Fibroblast of skin of left quadriceps (primary cell): ENCODE results near the gene MNX1.

Source experiments
- DNase-seq, 2 experiments: peaks; one replicate each; pipeline ENCODE4 v3.0.0-alpha.2; 2013; ENCODE audit warnings: low read depth in 2 of 2

MNX1 gene

DNA sequence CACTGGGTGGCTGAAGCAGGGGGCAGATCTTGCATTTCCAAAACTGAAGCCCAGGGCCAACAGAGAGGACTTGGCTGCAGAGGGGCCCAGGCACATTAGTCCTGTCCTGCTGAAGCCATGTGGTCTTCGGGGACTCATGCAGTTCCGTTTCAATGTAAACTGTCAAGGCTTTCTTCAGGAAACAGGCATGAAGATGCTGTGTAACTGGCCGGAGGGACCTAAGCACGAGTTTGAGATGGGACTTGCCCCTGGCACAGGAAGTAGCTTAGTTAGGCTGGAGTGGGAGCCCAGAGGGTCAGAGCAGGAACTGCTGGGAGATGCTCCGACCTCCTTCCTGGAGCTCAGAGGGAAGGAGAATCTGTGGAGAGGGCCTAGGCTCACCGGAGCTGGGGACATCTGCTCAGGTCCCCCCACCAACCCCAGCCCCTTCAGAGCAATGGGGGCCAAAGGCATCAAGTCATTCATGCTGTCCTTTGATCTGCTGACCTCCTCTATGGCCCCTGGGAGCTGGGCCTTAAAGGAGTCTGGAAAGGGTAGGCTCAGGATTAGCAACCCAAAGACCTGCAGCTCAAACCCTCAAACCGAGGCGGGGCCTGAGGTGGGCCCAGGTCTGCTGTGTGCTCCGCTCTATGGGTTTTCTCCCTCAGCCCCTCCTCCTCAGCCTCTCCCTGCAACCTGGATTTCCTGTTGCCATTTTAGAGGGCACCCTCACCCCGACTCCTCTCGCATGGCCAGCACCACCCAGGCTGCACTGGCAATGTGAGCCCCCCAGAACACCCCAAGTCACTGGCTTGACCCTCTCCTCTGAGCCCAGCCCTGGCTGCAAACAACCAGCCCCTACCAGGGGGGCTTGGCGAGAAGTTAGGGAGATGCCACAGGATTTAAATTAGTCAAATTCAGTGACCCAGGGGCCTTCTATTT, 4.4 kb upstream of the MNX1 start:
- DNase-seq, result no peak

DNA sequence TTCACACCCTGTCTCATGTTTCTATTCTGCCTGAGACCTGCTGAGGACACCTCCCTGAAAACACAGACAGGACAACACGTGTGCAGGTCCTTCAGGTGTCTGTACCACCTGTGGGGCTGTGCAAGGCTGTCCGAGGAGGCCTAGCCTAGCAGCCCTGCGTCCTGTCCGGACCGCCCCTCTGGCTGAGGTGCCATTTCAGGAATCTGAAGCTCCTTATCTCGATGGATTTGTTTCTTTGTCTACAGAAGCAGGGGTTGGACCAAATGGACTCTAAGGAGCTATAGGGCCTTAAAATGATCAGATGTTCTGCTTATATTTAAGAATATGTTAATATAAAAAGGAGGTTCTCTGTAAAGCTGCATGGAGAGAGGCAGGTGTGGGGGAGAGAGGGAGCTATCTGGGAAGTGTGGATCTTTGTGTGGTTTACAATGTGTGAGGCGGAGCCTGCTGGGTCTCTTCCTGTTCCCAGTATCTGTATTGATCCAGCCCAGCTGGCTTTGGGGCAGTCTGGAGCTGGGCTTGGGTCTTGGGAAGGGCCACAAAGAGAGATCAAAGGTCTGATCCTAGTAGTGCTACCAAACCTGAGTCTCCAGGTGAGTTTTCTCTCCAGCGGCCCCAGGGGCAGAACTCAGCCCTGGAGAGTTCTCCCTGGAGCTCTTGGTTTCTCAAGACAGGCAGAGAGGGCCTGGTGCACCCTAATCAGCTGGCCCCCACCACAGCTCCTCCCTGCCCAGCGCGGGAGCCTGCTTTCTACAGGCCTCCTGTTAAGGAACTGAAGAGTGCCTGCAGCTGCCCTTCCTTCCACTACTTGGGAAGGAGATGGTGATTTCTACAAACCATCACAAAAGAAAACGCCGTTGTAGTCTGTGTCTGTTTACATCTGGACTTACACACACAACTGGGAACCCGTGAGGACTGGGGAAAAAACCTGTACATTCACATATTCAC, 3.4 kb upstream of the MNX1 start:
- no peak for DNase-seq

DNA sequence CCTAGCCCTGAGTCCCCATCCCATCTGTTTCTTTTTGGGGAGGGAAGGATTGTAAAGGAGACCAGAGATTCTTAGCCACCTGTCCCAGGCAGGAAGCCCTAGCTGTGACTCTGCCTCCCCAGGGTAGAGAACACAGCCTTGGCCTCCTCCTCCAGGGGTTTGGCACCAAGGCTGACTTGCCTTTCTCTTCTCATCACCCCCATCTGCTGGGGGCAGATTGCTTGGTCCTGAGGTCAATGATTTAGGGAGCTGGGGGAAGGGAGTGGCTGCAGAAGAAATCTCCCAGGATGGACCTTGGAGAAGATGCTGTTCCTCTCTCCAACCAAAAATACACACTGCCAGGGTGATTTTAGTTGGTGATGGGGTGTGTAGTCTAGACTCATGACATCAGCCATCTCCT, 2.6 kb upstream of the MNX1 start:
- no peak for DNase-seq

DNA sequence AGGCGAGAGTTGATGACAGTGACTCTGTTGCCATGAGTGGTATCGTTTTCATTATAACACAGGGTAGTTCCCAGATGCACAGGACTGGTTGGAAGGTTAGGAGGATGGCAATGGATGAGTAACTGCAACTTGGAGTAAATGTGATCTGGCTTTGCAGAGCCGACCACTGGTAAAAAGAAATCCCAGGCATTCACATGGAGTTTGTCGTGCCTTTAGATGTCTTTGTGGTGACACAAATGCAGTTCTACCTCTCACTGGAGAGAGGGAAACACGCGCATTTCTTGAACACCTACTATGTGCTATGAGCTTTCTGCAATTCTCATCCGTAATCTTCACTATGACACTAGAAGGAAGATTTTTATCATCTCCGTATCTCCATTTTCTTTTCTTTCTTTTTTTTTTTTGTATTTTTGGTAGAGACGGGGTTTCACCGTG, 1.7 kb upstream of the MNX1 start:
- DNase-seq, result no peak

DNA sequence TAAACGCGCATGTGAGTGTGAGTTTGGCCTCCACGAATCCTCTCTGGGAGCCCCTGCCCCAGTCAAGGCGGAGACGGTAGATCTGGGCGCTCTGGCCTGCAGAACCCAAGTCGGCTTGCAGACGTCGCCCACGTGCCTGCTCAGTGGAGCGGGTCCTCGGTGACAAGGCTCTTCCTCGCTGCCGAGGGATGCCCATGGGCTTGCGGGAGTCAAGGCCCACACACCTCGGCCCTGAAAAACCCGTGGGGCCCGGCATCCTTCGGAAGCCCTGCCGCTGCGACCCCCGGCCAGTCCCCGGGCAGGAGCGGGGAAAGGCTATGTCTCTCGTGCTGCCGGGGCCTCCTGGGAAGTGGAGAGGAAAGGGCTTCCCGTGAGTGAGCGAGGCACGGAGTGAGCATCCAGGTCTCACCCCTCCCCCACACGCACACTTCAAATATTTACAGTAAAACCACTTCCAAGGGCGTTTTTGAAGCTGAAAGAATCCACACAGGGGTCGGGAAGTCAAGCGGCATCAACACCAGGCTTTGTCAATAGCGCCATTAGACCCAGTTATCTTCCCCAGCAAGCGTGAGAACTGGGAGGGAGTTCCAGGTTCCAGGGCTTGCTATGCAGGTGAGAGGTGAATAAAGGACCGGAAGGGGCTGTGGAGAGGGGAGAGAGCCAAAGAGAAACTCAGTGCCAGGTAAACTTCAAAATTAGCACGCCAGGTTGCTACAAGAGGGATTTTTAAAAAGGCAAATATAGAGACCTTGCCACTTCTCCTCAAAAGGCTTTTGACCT, 1.1 kb upstream of the MNX1 start:
- DNase-seq, result no peak

DNA sequence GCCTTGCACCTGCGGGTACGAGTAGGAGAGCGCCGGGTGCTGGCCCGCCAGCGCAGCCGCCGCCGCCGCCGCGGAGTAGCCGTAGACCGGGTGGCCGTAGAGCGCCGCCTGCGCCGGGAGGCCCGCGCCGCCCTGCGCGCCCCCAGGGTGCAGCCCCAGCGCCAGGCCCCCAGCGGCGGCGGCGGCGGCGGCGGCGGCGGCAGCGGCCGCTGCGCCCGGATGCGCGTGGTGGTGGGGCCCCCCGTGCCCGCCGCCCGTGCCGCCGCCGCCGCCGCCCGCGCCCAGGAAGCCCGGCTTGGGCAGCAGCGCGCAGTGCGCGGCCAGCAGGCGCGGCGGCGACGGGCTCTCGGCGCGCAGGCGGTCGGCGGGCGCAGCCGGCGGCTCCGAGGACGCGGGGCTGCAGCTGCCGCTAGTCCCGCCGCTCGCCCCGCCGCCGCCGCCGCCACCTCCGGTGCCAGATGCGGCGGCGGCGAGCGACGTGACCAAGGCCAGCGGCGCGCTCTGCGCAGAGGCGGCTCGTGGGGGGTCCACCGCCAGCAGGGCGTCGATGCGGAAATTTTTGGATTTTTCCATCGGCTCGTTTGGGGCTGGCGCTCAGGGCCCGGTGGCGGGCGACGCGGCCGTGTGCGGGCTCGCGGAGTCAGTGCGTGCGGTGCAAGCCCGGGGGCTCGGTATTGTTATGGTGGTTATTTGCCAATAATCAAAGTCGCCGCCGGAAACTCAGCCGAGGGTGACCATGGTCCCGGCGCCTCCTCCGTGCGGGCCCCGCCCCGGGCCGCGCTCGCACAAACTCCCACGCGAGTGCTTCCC, 480 bp downstream of the MNX1 start:
- DNase-seq, result no peak

DNA sequence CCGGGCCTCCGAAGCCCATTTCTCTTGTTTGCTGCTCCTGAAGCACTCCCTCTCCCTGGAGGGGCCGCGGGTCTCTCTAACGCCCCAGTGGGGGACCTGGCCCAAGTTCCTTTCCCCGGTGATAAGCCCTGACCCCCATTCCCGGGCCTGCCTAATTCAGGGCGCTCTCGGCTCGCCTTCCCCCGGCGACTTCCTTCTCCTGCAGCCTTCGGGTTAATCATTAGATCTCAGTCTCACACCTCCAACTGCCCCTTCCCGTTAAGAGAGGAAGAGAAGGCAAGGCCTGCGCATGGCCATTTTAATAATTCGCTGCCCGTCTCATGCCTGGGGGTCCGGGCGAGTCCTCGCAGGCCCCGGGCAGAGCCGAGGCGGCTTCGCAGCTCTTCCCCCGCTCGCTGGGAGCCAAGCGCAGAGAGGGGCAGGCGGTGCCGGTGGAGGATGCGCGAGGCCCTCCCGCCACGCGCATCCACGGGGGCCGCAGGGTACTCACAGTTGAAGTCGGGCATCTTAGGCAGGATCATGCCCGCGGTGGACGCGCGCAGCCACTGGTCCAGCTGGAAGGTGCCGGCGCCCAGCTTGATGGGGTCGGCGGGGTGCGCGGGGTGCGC, 1.2 kb downstream of the MNX1 start:
- DNase-seq, result no peak

DNA sequence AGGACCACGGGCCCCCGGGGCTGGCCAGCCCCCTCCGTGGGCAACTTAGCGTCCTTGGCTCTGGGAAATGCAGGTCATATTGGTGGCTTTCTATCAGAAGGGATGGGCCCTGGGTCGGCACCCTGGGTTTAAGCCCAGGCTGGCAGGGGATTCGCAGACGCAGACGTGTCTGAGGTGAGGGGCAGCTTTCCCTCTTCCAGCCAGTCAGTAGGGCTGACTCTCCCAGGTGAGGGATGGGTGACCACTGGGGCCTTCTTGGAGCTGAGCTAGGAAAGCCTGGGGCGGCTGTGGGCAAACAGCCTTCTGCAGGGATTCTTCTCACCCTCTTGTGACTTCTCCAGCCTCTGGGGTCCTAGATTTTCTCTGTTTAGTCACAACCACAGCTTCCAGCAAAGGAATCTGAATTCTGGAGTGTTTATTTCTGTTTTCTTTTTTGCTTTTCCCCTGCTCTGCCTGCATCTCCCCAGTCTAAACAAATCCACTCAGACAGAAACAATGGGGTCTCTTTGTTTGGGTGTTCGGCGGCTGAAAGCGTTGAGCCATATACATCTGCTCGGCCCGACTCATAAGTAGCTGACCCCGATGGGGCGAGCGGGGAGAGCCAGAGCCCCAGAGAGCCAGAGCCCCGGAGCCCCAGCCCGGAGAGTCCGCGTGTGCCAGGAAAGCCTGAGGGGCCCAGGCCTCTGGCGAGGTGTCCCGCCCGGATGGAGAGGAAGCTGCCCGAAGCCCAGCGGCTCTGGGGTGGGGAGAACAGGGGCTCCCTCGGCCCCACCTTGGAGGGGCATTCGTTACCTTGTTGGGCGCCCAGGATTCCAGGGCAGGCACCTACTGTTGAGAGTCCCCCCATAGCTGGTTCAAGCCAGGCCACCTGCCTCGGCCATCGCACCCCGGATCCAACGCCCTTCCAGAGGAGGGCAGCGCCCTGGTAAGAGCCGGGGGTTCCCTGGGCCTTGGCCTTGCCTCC, 2.0 kb downstream of the MNX1 start:
- no peak for DNase-seq

DNA sequence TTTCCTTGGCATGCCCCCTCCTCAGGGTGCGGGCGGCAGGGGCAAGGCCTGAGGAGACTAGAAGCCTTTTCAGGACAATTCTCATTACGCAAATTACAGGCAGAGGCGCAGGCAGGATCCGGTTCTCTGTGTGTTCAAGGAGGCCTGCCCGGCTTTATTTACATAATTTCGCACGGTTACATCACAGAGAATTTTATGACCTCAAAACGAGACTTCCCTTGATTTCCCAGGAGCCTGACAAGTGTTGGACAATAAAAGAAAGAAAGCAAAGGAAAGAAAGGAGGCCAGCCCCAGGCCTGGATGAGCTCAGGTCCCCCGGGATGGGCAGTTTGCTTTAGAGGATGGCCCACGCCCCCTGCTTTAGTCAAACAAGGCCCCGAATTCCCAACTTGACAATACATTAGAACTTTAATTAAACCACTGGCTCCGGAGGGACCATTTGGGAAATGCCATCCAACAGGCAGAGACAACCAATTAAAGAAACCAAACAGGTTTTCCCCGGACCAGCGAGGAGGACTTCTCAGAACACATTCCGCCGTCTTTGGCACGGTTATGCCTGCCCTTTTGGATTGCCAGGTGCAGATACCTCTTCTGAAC, 2.9 kb downstream of the MNX1 start:
- no peak for DNase-seq

DNA sequence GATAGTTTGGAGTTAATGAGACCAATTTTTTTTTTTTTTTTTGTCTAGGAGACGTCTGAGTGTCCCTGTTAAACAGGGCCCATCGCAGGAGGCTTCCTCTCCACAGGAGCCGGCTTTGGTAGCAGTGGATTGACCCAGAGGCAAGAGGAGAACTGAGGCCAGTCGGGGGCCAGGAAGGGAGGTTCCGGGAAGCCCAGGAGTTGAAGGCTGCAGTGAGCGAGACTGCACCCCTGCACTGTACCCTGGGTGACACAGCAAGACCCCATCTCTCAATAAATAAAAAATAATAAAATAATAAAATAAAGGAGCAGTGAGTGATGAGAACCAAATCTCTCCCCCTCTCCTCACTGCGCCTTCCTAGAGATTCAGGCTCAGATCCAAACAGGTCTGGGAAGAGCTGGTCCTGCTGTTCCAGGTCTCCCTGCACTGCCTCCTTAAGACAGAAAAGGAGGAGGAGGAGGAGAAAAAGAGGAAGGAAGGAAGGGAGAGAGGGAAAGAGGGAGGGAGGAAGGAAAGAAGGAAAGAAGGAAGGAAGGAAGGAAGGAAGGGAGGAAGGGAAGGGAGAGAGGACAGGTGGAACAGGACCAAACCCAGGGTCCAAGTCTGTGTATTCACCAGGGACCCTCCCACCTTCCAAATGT, 3.5 kb downstream of the MNX1 start:
- no peak for DNase-seq

DNA sequence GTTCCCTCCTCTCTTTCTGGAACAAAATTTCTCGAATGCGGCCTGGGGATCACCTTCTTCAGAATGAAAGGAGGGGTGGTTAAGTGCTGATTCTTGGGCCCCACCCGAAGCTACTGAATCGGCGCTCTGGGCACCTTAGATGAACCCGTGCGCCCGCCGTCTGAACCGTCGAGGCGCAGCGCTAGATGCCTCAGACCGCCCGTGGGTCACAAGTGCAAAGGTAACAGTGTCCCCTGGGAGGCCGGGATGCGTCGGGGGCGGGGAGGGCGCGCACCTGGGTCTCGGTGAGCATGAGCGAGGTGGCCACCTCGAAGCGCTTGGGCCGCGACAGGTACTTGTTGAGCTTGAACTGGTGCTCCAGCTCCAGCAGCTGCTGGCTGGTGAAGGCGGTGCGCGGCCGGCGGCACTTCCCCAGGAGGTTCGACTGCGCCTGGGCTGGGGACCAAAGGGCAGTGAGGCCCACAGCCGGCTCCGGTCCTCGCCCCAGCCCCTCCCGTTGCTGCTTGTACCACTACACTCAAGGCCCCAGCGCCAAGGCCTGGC, 4.2 kb downstream of the MNX1 start:
- DNase-seq, result no peak

DNA sequence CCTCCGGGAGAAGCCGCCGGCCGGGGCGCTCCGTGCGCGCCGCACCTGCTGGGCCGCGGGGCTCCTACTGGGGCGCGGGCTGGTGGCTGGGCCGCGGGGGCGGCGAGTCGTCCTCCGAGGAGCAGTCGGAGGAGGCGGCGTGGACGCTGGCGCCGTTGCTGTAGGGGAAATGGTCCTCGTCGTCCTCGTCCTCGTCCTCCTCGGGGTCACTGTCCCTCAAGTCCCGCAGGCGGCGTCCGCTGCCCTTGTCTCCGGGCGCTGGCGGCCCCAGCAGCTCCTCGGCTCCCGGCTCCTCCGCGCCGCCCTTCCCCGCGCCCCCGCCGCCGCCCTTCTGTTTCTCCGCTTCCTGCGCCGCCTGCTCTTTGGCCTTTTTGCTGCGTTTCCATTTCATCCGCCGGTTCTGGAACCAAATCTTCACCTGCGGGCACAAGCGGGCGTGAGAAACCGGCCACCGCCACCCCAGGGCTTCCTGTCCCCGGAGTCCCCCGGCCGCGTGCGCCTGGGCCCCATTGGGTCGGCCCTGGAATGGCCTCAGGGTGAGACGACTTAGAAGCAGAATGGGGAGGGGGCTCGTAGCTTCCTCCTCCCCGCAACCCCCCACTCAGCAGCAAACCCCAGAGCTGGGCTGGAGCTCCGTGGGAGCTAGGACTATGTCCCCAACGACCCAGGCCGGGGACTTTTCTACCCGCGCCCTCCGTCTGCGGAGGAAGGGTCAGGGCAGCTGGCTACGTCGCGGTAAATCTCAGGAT, 4.8 kb downstream of the MNX1 start:
- DNase-seq, result no peak

DNA sequence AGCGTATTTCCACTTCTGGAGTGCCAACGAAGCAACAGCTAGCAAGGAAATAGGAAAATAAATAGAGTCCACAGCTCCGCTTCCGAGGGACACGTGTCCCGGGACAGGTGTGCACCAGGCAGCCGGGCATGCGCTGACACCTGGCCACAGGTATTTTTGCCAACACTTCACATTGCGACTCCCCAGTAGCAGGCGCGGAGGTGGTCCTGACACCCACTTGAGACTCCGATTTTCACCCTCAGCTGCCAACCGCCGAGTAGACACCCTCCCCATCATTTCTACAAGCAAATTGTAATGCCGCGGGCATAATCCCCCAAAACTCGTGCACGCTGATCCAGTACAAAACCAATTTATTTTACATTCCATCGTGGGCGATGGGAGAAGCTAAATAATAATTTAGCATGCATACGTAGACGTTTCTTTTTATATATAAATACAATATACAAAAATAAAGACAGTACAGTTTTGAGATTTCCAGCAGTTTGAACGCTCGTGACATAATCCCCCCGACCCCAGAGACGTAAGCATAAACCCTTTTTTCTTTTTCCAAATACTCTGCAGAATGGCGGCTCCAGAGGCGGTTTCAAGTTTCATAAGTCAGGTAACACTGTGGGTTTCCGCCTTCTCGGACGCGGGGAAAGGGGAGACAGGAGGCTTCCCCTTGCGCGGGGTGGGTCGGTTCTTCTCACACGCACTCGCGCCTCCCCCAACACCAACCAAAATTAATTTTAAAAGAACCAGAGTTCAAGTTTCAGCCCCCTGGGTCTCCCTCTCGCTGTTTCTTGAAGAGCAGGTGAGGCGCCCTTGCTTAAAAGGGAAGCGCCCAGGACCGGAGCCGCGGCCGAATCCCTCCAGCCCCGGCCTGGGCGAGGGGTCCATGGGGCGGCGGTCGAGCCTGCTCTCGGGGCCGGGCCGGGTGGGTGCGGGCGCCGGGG, 5.7 kb downstream of the MNX1 start:
- no peak for DNase-seq

DNA sequence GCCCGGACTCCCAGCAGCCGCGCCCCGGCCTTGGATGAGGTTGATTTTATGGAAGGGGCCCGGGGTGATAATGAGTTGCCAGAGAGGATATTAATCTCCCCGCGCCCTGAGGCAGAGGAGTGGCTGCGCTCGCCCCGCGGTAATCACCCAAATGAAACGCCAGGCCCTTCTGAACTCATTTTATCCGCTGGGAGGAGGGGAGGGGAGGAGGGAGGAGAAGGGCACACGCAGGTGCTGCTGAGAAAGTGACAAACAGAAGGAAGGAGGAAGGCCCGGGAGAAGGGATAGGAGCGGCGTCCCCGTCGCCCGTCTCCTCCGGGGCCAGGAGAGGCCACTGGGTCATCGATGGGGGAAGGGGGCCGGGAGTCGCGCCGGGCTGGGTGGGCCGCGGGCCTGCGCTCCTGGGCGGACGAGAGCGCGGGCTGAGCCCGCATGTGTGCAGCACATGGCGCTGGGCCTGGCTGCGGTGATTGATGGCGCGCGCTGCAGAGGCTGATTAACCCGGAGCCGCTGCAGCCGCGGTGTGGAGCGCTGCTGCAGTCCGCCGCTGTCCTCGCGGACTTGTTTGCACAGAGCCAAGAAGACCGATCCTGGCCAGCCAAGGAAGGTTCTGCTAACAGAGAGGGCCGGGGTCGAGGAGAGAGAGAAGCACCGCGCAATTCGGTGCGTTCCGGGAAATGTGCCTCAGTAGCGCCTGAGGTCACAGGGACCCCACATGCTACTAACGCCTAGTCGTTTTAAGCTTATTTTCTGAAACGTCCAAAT, 6.5 kb downstream of the MNX1 start:
- peak in 1 of 2 experiments; percentile 6 for DNase-seq

DNA sequence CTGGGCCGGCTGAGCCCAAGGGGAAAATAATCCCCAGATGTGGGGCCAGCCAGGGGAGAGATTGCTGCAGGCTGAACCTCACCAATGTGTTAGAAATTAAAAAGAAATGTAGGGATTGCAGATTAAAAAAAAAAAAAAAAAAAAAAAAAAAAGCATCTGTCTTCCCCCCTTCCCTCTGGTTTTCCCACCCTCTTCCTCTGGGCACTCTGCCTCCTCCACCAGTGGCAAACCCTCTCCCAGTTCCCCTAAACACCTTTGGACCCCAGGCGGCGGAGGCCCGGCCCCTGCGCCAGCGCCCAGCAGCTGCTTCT, 7.1 kb downstream of the MNX1 start:
- no peak for DNase-seq
